Choroid plexus epithelial cell (primary cell): ENCODE data around the gene HECW1.

Experiments
- DNase-seq: peaks from one replicate; pipeline ENCODE4 v3.0.0-alpha.2; 2010; ENCODE audit warnings: low read depth
- H3K4me3 ChIP-seq: 2 replicates; pipeline ENCODE4 v1.5.1; 2011; ENCODE audit warnings: low read depth, mild to moderate bottlenecking, control low read depth, low read length, moderate library complexity
- CTCF ChIP-seq: conservative IDR thresholded peaks from 2 replicates; pipeline ENCODE4 v1.5.1; 2011; ENCODE audit warnings: low read depth, mild to moderate bottlenecking, control low read depth, inconsistent platforms, low read length, moderate library complexity

Gene HECW1

GRCh38 chr7:43096875-43097274, 15.6 kb upstream of the HECW1 start:
- H3K4me3 ChIP-seq, result no peak overlapping the region
- TF ChIP-seq CTCF, result no peak
- DNase-seq, result no peak

GRCh38 chr7:43099750-43100149, 12.7 kb upstream of the HECW1 start:
- no peak overlapping the region for H3K4me3 ChIP-seq
- TF ChIP-seq CTCF, result no peak
- DNase-seq, result no peak

GRCh38 chr7:43104874-43105520, 7.5 kb upstream of the HECW1 start:
- TF ChIP-seq CTCF, result no peak
- DNase-seq, result no peak

GRCh38 chr7:43105521-43106120, 6.8 kb upstream of the HECW1 start:
- no peak overlapping the region for H3K4me3 ChIP-seq
- no peak for TF ChIP-seq CTCF
- DNase-seq, result peak; percentile 19

More at GRCh38 chr7:43104874-43105520, 7.5 kb upstream of the HECW1 start:
- no peak overlapping the region for H3K4me3 ChIP-seq

GRCh38 chr7:43108255-43109011, 4.0 kb upstream of the HECW1 start:
- H3K4me3 ChIP-seq, result no peak overlapping the region
- peak; percentile 99 for TF ChIP-seq CTCF
- DNase-seq, result peak; percentile 80

GRCh38 chr7:43110791-43111535, 1.5 kb upstream of the HECW1 start:
- no peak for TF ChIP-seq CTCF
- DNase-seq, result no peak
- no peak overlapping the region for H3K4me3 ChIP-seq
